Mucosa of gallbladder (tissue), 1 donor: Measurements from ENCODE around the gene CFAP61. TPM values are rescaled to one million over a fixed set of nuclear protein-coding genes. Genes with fewer than 3 reads are reported as not detected.

ENCODE experiments used
- DNase-seq: peaks from one replicate; pipeline ENCODE4 v3.0.0-alpha.2; 2020; ENCODE audit warnings: low spot score
- total RNA-seq: library from RNA; stranded (reverse); gene quantifications from one replicate; pipeline ENCODE4 v1.2.1, GENCODE V29; 2021
- donor health status: DM: no; HTN: no; CAD: no.

CFAP61 gene
- total RNA-seq, 1 donor from 2014 or later = 0.78 TPM

- no peak for DNase-seq
These were observed 343.7 kb downstream of the CFAP61 start for GRCh38 chr20:20395903-20396568.

GRCh38 chr20:20396794-20397193 is 344.5 kb downstream of the CFAP61 start:
- no peak for DNase-seq

- no peak for DNase-seq
These were observed 345.8 kb downstream of the CFAP61 start for GRCh38 chr20:20398123-20398522.

GRCh38 chr20:20399531-20400500 is 347.5 kb downstream of the CFAP61 start:
- DNase-seq = peak; percentile 26

GRCh38 chr20:20401991-20402390 is 349.7 kb downstream of the CFAP61 start:
- no peak for DNase-seq

GRCh38 chr20:20404633-20405032 is 352.3 kb downstream of the CFAP61 start:
- DNase-seq = no peak

GRCh38 chr20:20405623-20406022 is 353.3 kb downstream of the CFAP61 start:
- DNase-seq = no peak

- no peak for DNase-seq
These were observed 354.0 kb downstream of the CFAP61 start for GRCh38 chr20:20406306-20406705.

- no peak for DNase-seq
These were observed 355.8 kb downstream of the CFAP61 start for GRCh38 chr20:20407891-20408805.

- DNase-seq = no peak
These were observed 357.0 kb downstream of the CFAP61 start for GRCh38 chr20:20409331-20409730.

Other genes with a start within 250 kb of the CFAP61 start
- 54.3 TPM for gene NAA20, start 35.2 kb upstream of the CFAP61 start, total RNA-seq
- 24.9 TPM for gene CRNKL1, start 66 bp upstream of the CFAP61 start, total RNA-seq